ENCODE data around the gene CDC25A.

Gene CDC25A

GRCh38 chr3:48125886-48126622 is 62.2 kb downstream of the CDC25A start:
- Histone ChIP-seq H3K9ac (no peak overlapping the region), H3K36me3 (no peaks in the 10 kb centered on the region), H3K27ac (no peak overlapping the region), H4K20me1 (no peaks in the 10 kb centered on the region), H3K9me3 (replicated peaks in 1 of 11) (no peaks in the 10 kb centered on the region), H3K4me3 (no peak overlapping the region), H3K4me2 (0 out of 22 replicates have a peak overlapping the region, but pooled peaks of 1 of the 11 experiments have one; percentile 27), H3K27me3 (no peaks in the 10 kb centered on the region), H3K4me1 (peaks cover 0 to 6% (median 0%) of the 10 kb centered on the region in 10 experiments; a peak in 2 of 20 replicates)
- TF ChIP-seq Cebpa-rat (IDR thresholded peaks at IDR 0.05), result no peak

- Histone ChIP-seq H3K4me2 (0 out of 22 replicates have a peak overlapping the region, but pooled peaks of 1 of the 11 experiments have one; percentile 27), H3K27ac (no peak overlapping the region), H3K9ac (no peak overlapping the region)
Measured at GRCh38 chr3:48125013-48125705, 63.1 kb downstream of the CDC25A start.

GRCh38 chr3:48123346-48123745 is 64.9 kb downstream of the CDC25A start:
- no peak for TF ChIP-seq Cebpa-rat (IDR thresholded peaks at IDR 0.05)
- no peak overlapping the region for H3K9ac ChIP-seq
- H3K27me3 ChIP-seq, result no peaks in the 10 kb centered on the region
- no peaks in the 10 kb centered on the region for H3K36me3 ChIP-seq
- no peak overlapping the region for H3K27ac ChIP-seq
- no peak overlapping the region for H3K4me2 ChIP-seq
- H3K9me3 ChIP-seq (replicated peaks in 1 of 11), result no peaks in the 10 kb centered on the region
- no peaks in the 10 kb centered on the region for H4K20me1 ChIP-seq
- peaks cover 0 to 10% (median 8%) of the 10 kb centered on the region in 10 experiments; a peak in 14 of 20 replicates for H3K4me1 ChIP-seq
- no peak overlapping the region for H3K4me3 ChIP-seq

More at GRCh38 chr3:48125013-48125705, 63.1 kb downstream of the CDC25A start:
- Histone ChIP-seq H3K4me1 (peaks cover 0 to 6% (median 0%) of the 10 kb centered on the region in 10 experiments; a peak in 2 of 20 replicates), H4K20me1 (no peaks in the 10 kb centered on the region), H3K4me3 (no peak overlapping the region), H3K9me3 (replicated peaks in 1 of 11) (no peaks in the 10 kb centered on the region), H3K27me3 (no peaks in the 10 kb centered on the region), H3K36me3 (no peaks in the 10 kb centered on the region)
- TF ChIP-seq Cebpa-rat (IDR thresholded peaks at IDR 0.05), result no peak

- TF ChIP-seq Cebpa-rat (IDR thresholded peaks at IDR 0.05), result no peak
- H4K20me1 ChIP-seq, result no peaks in the 10 kb centered on the region
- H3K4me2 ChIP-seq, result no peak overlapping the region
- H3K9me3 ChIP-seq (replicated peaks in 1 of 11), result no peaks in the 10 kb centered on the region
- no peak overlapping the region for H3K9ac ChIP-seq
- H3K27ac ChIP-seq, result no peak overlapping the region
- H3K4me1 ChIP-seq, result peaks cover 0 to 18% (median 14%) of the 10 kb centered on the region in 10 experiments; a peak in 14 of 20 replicates
- no peaks in the 10 kb centered on the region for H3K27me3 ChIP-seq
- H3K4me3 ChIP-seq, result no peak overlapping the region
- no peaks in the 10 kb centered on the region for H3K36me3 ChIP-seq
Measured at GRCh38 chr3:48122504-48122903, 65.7 kb downstream of the CDC25A start.

- H3K4me2 ChIP-seq, result no peak overlapping the region
- no peak overlapping the region for H3K4me3 ChIP-seq
- peaks cover 0 to 22% (median 12%) of the 10 kb centered on the region in 10 experiments; a peak in 15 of 20 replicates for H3K4me1 ChIP-seq
- no peak for TF ChIP-seq Cebpa-rat (IDR thresholded peaks at IDR 0.05)
- no peak overlapping the region for H3K9ac ChIP-seq
- no peaks in the 10 kb centered on the region for H3K9me3 ChIP-seq (replicated peaks in 1 of 11)
- no peak overlapping the region for H3K27ac ChIP-seq
- no peaks in the 10 kb centered on the region for H3K27me3 ChIP-seq
- H4K20me1 ChIP-seq, result no peaks in the 10 kb centered on the region
- no peaks in the 10 kb centered on the region for H3K36me3 ChIP-seq
Measured at GRCh38 chr3:48120223-48120622, 68.0 kb downstream of the CDC25A start.

GRCh38 chr3:48119505-48120193 is 68.6 kb downstream of the CDC25A start:
- H3K27me3 ChIP-seq, result no peaks in the 10 kb centered on the region
- no peak for TF ChIP-seq Cebpa-rat (IDR thresholded peaks at IDR 0.05)
- H3K27ac ChIP-seq, result no peak overlapping the region
- H3K9me3 ChIP-seq (replicated peaks in 1 of 11), result no peaks in the 10 kb centered on the region
- H3K9ac ChIP-seq, result no peak overlapping the region
- no peak overlapping the region for H3K4me3 ChIP-seq
- H3K36me3 ChIP-seq, result no peaks in the 10 kb centered on the region
- H3K4me1 ChIP-seq, result peaks cover 0 to 27% (median 12%) of the 10 kb centered on the region in 10 experiments; a peak in 15 of 20 replicates
- H4K20me1 ChIP-seq, result no peaks in the 10 kb centered on the region
- H3K4me2 ChIP-seq, result 0 out of 22 replicates have a peak overlapping the region, but pooled peaks of 2 of the 11 experiments have one; percentile 37 to 40

GRCh38 chr3:48118928-48119327 is 69.3 kb downstream of the CDC25A start:
- H3K9ac ChIP-seq, result peak overlapping the region in 1 of 11 experiments; percentile 21; a peak in 1 of 22 replicates
- H3K4me1 ChIP-seq, result peaks cover 0 to 30% (median 12%) of the 10 kb centered on the region in 10 experiments; a peak in 15 of 20 replicates
- no peaks in the 10 kb centered on the region for H3K36me3 ChIP-seq
- no peak overlapping the region for H3K4me3 ChIP-seq
- no peaks in the 10 kb centered on the region for H3K9me3 ChIP-seq (replicated peaks in 1 of 11)
- H3K27me3 ChIP-seq, result no peaks in the 10 kb centered on the region
- H3K4me2 ChIP-seq, result peak overlapping the region in 8 of 11 experiments; percentile 18 to 63 (median 45); a peak in 11 of 22 replicates
- H4K20me1 ChIP-seq, result no peaks in the 10 kb centered on the region
- no peak for TF ChIP-seq Cebpa-rat (IDR thresholded peaks at IDR 0.05)
- no peak overlapping the region for H3K27ac ChIP-seq

- no peaks in the 10 kb centered on the region for H3K36me3 ChIP-seq
- peak overlapping the region; percentile 0 to 63 (median 40); a peak in 20 of 22 replicates for H3K4me2 ChIP-seq
- peaks cover 2 to 36% (median 18%) of the 10 kb centered on the region in 10 experiments; a peak in 18 of 20 replicates for H3K4me1 ChIP-seq
- H3K9me3 ChIP-seq (replicated peaks in 1 of 11), result no peaks in the 10 kb centered on the region
- H3K4me3 ChIP-seq, result no peak overlapping the region
- no peaks in the 10 kb centered on the region for H4K20me1 ChIP-seq
- peak overlapping the region in 6 of 11 experiments; percentile 4 to 21 (median 10); a peak in 6 of 22 replicates for H3K9ac ChIP-seq
- TF ChIP-seq Cebpa-rat (IDR thresholded peaks at IDR 0.05), result no peak
- H3K27ac ChIP-seq, result peak overlapping the region in 1 of 11 experiments; percentile 43; a peak in 1 of 22 replicates
- no peaks in the 10 kb centered on the region for H3K27me3 ChIP-seq
Measured at GRCh38 chr3:48118322-48118721, 69.9 kb downstream of the CDC25A start.

Data from BLaER1 treated with 17β-estradiol and CSF1 and Interleukin-3, amounts not matched to agents 10 nM and 100 nM (cell line).